ENCODE measurements around the gene FIGLA. TPM values are rescaled to one million over a fixed set of nuclear protein-coding genes. Genes with fewer than 3 reads are reported as not detected.
A peak's percentile ranks its signal among the peaks of the same experiment; 100 is the strongest.

The FIGLA gene
- polyA plus RNA-seq, 1 donor (not counting 4 experiments of a cell fraction or from before 2014, with no cell fraction given): not detected

GRCh38 chr2:70789304-70790135 is 923 bp downstream of the FIGLA start:
- H3K27ac ChIP-seq (ENCODE audit: control insufficient read depth, insufficient read depth, low read length): no peak overlapping the region
- no peak for DNase-seq (ENCODE audit: low read depth, low spot score)
- no peak overlapping the region for H3K9ac ChIP-seq (ENCODE audit: control insufficient read depth, extremely low read depth, insufficient read depth, low read length)
- dilution Hi-C loops (cut with MboI; ENCODE audit: extremely low pct_ligation_motif_present, low sequenced_read_pairs): loop anchor here (25.0 kb wide), 1 partner anchor 477 kb away; the partner anchor contains the start of gene FAM136A
- H3K9me1 ChIP-seq (ENCODE audit: control insufficient read depth, extremely low read depth, insufficient read depth, low read length): no peaks in the 10 kb centered on the region
- H2AFZ ChIP-seq (ENCODE audit: control insufficient read depth, low read length): no peak overlapping the region
- peak overlapping the region; percentile 62 for H3K4me2 ChIP-seq (ENCODE audit: control insufficient read depth, extremely low read depth, insufficient read depth, low read depth, low read length)
- peaks cover 50% of the 10 kb centered on the region for H3K27me3 ChIP-seq (ENCODE audit: control insufficient read depth, extremely low read depth, insufficient read depth, low read length)
- peaks cover 5% of the 10 kb centered on the region for H3K4me1 ChIP-seq (ENCODE audit: control insufficient read depth, extremely low read depth, insufficient read depth, low read length)
- no peaks in the 10 kb centered on the region for H3K79me2 ChIP-seq (ENCODE audit: control insufficient read depth, insufficient read depth, low read length)
- peak; percentile 94 for TF ChIP-seq EZH2 (IDR thresholded peaks at IDR 0.05; ENCODE audit: low read length)
- peak; percentile 74 to 88 (median 77) for TF ChIP-seq CTCF (optimal IDR thresholded peaks at IDR 0.05 in 1 of 3, IDR thresholded peaks at IDR 0.05 in 1 of 3, conservative IDR thresholded peaks at IDR 0.05 in 1 of 3; ENCODE audit: extremely low read depth in 1 of 3, insufficient read depth in 2 of 3, low read length in 3 of 3)
- H3K9me3 ChIP-seq (ENCODE audit: control insufficient read depth, low read depth, low read length): no peaks in the 10 kb centered on the region
- H3K4me3 ChIP-seq (ENCODE audit: control insufficient read depth in 2 of 3, extremely low read depth in 1 of 3, insufficient read depth in 2 of 3, low read depth in 1 of 3, low read length in 3 of 3): peak overlapping the region in 1 of 3 experiments; percentile 40
- no peaks in the 10 kb centered on the region for H3K36me3 ChIP-seq (ENCODE audit: control insufficient read depth in 2 of 2, extremely low read depth in 1 of 2, insufficient read depth in 2 of 2, low read length in 2 of 2)
- H4K20me1 ChIP-seq (ENCODE audit: control insufficient read depth, extremely low read depth, insufficient read depth, low read length): no peaks in the 10 kb centered on the region
- peak; percentile 73 for FAIRE-seq

DNA sequence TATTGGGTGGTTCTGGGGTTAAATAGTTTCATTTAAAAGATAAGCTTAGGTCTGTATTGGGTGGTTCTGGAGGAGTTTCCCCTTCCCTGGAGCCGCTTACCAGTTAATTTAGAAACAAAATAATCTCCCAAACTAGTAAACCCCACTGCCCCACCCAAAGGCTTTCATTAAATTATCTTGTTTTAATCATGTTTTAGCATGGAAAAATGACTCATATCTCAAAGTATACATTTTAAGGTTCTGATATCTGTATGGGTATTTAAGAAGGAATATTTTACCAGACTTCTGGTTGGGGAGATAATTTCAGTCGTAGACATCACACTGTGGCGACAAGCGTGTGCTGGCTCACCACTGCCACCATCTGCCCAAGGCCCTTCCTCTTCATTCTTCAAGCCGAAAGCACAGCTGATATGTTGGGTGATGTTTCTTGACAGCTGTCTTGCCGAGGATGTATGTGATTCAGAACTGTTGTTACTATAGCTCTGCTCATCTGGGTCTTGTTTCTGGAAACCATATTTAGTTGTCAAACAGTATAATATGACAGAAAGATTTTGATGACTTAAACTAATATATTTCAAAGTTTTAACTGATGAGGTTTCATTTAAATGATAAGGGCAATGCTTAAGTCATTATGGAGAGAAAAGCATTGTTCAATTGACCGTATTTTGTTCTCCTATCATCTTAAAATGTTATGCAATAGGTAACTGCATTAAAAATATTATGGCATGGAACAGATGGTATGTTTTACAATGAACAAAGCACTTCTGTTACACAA is 5.1 kb downstream of the FIGLA start:
- DNase-seq (ENCODE audit: low read depth, low spot score) (no peak), FAIRE-seq (peak; percentile 69)
- H3K79me2 ChIP-seq (ENCODE audit: control insufficient read depth, insufficient read depth, low read length): no peaks in the 10 kb centered on the region

More for the DNA sequence above, 5.1 kb downstream of the FIGLA start:
- H3K9me1 ChIP-seq (ENCODE audit: control insufficient read depth, extremely low read depth, insufficient read depth, low read length): no peaks in the 10 kb centered on the region
- peaks cover 31% of the 10 kb centered on the region for H3K27me3 ChIP-seq (ENCODE audit: control insufficient read depth, extremely low read depth, insufficient read depth, low read length)
- H3K9me3 ChIP-seq (ENCODE audit: control insufficient read depth, low read depth, low read length): no peaks in the 10 kb centered on the region
- H3K4me3 ChIP-seq (ENCODE audit: control insufficient read depth in 2 of 3, extremely low read depth in 1 of 3, insufficient read depth in 2 of 3, low read depth in 1 of 3, low read length in 3 of 3): no peak overlapping the region
- dilution Hi-C loops (cut with MboI; ENCODE audit: extremely low pct_ligation_motif_present, low sequenced_read_pairs): loop anchor here (25.0 kb wide), 1 partner anchor 473 kb away; the partner anchor contains the start of gene FAM136A
- H3K4me1 ChIP-seq (ENCODE audit: control insufficient read depth, extremely low read depth, insufficient read depth, low read length): peaks cover 10% of the 10 kb centered on the region
- no peak overlapping the region for H2AFZ ChIP-seq (ENCODE audit: control insufficient read depth, low read length)
- H4K20me1 ChIP-seq (ENCODE audit: control insufficient read depth, extremely low read depth, insufficient read depth, low read length): no peaks in the 10 kb centered on the region
- no peak overlapping the region for H3K4me2 ChIP-seq (ENCODE audit: control insufficient read depth, extremely low read depth, insufficient read depth, low read depth, low read length)
- no peak overlapping the region for H3K27ac ChIP-seq (ENCODE audit: control insufficient read depth, insufficient read depth, low read length)
- H3K9ac ChIP-seq (ENCODE audit: control insufficient read depth, extremely low read depth, insufficient read depth, low read length): no peak overlapping the region
- H3K36me3 ChIP-seq (ENCODE audit: control insufficient read depth in 2 of 2, extremely low read depth in 1 of 2, insufficient read depth in 2 of 2, low read length in 2 of 2): no peaks in the 10 kb centered on the region
- TF ChIP-seq CTCF (optimal IDR thresholded peaks at IDR 0.05 in 1 of 3, IDR thresholded peaks at IDR 0.05 in 1 of 3, conservative IDR thresholded peaks at IDR 0.05 in 1 of 3; ENCODE audit: extremely low read depth in 1 of 3, insufficient read depth in 2 of 3, low read length in 3 of 3) (peak; percentile 61 to 96 (median 72)), EZH2 (IDR thresholded peaks at IDR 0.05; ENCODE audit: low read length) (no peak)
